Daoy (cell line): ENCODE results near the gene ACYP2. TPM values are rescaled to one million over a fixed set of nuclear protein-coding genes. Genes with fewer than 3 reads are reported as not detected.
"Not testable (repeated sequence)": the region's sequence is repeated elsewhere in the genome, so short reads cannot be mapped to it uniquely, and the experiment has no call there.

Source experiments
- DNase-seq: peaks from one replicate; pipeline ENCODE4 v3.0.0-alpha.2; 2015; ENCODE audit warnings: low read depth
- total RNA-seq: library from RNA; depleted of rRNA; stranded (reverse); fragments of >200 nt; shearing (Covaris generic); gene quantifications from 2 replicates; pipeline ENCODE4 v1.2.3, GENCODE V29; 2014; rRNA removed

ACYP2 gene
- total RNA-seq, 1 experiment from 2014 or later = 5.0 TPM

DNA sequence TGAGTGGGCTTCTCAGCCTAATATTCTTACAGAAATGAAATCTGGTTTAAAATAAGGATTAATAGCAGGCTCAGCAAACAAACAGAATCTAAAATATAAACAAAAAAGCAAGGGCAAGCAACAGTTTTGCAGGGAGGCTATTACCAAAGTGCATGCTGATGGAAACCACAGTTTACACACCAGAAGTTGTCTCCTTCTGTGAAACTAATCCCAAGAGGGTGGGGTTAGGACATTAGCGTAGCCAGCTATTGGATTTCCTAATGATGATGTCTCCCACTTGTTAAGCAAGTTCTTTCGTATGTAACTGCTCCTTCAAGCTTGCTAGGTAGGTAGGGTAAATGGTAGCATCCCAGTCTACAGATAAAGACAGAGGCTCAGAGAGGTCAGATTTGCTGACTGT is 205.6 kb downstream of the ACYP2 start:
- DNase-seq = no peak

DNA sequence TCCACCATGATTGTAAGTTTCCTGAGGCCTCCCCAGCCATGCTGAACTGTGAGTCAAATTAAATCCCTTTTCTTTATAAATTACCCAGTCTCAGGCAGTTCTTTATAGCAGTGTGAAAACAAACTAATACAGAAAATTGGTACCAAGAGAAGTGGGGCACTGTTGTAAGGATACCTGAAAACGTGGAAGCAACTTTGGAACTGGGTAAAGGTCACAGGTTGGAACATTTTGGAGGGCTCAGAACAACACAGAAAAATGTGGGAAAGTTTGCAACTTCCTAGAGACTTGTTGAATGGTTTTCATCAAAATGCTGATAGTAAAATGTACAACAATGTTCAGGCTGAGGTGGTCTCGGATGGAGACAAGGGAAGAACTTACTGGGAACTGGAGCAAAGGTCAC is 209.1 kb downstream of the ACYP2 start:
- not testable (repeated sequence) for DNase-seq

DNA sequence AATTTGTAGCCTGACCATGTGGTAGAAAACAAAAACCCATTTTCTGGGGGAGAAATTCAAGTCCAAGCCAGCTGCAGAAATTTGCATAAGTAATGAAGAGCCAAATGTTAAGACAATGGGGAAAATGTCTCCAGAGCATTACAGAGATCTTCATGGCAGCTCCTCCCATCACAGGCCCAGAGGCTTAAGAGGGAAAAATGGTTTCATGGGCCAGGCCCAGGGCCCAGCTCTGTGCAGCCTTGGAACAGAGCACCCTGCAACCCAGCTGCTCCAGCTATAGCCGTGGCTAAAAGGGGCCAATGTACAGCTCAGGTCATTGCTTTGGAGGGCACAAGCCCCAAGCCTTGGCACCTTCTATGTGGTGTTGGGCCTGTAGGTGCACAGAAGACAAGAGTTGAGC is 209.7 kb downstream of the ACYP2 start:
- no peak for DNase-seq

DNA sequence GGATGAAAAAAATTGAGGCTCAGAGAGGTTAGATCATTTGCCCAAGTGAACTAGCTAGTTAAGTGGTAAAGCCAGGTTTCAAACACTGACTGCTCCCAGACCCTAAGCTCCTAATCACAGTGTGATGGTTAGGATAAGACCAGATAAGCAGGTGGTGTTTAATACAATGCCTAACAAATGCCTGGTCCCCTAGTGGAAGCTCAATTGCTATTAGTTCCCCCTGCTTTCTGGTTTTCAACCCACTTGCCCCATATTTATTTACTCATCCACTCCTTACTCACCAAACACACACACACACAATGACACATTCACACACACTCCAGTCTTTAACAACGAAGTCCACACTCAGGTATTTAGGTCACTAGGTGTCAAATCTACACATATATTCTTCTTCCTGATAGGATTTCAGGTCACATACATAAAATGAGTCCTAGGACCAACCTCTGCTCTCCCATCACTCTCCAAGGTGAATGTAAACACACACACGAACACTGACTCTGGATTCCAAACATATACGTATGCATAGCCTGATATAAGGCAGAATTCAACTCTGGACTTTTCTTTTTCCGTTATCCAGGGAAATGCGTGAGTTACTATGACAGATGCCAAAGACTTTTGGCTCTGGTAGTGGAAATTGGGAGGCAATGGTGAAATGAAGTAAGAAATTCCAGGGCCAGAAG is 214.2 kb downstream of the ACYP2 start:
- DNase-seq = no peak

DNA sequence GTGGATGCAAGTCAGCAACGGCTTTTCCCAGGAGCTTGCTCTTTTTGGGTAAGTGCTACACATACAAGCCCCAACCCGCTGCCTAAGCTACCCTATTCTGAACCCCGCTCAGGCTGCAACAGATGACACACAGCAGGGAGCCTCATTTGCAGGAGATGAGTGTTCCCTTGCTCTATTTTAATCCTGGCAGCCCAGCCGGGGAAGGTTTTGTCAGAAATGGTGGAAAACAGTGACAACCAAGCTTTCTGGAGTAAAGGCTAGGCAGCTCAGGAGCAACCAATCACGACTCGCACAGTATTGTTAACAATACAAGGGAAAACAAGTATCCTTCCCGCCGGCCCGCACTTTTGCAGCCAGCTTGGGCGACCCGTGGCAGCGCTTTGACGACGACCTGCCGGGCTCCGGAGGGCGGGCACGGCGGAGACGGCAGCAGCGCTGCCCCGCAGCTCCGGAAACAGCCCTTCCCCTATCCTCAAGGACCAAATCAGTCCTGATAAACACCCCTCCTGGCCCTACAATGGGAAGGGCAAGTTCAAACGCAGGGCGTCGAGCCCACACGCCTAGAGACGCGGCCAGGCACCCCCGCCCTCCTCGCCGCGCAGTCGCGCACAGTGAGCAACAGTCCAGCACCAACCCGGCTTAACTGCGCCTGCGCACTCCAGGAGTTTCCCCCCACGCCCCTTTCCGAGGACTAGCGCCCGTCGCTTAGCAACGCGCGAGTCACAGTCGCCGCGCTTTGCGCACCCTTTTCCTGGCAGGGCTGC is 214.9 kb downstream of the ACYP2 start:
- DNase-seq = peak; percentile 97

DNA sequence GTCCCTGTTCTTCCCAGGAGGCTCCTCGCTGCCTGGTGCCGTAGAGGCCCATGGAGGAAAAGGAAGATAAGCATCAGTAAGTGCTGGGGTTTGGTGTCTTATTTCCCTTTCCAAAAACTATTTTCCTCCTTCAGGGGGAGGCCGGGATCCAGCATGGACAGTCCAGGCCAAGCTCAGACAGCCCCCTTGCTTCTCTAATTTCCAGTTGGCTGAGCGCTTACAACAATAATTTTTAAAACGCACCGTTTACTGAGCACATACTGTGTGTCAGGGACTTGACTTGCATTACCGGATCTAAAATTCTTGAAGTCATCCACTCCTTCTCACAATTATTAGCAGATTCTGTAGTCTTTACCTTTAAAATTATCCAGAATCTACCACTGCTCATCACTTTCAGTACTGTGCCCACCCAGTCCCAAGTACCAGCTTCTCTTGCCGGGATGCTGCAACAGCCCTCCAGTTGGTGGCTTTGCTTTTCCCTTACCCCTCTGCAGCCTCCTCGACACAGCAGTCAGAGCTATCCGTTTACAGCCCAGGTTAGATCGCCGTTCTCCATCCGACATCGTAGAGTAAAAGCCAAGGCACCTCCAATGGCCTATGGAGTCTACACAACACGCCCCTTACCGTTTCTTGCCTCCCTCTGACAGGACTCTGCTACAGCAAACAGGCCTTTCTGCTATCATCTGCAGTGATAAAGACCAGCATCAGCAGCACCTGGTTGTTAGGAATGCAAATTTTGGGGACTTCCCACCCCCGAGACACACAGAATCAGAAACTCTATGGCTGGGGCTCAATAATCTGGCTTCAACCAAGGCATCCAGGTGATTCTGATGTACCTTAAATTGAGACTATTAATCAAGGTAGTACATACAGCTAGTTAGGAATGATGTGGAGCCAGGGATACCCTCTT is 215.8 kb downstream of the ACYP2 start:
- DNase-seq = no peak

DNA sequence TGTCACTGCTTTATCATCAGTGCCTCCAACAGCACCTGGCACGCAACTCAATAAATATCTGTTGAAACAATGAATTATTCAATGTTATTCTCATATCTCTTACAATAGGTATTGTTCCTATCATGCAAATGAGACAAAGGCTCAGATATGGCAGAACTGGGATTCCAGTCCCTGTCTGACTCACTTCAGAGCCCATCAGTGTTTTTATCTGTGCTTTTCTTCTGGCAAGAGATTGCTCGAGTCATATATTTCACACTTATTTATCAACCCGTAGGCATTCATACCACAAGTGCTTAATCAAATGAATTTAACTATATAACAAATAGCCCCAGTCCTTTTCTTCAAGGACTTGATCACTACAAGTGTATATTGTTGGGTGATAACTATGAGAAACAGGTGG is 217.0 kb downstream of the ACYP2 start:
- no peak for DNase-seq

DNA sequence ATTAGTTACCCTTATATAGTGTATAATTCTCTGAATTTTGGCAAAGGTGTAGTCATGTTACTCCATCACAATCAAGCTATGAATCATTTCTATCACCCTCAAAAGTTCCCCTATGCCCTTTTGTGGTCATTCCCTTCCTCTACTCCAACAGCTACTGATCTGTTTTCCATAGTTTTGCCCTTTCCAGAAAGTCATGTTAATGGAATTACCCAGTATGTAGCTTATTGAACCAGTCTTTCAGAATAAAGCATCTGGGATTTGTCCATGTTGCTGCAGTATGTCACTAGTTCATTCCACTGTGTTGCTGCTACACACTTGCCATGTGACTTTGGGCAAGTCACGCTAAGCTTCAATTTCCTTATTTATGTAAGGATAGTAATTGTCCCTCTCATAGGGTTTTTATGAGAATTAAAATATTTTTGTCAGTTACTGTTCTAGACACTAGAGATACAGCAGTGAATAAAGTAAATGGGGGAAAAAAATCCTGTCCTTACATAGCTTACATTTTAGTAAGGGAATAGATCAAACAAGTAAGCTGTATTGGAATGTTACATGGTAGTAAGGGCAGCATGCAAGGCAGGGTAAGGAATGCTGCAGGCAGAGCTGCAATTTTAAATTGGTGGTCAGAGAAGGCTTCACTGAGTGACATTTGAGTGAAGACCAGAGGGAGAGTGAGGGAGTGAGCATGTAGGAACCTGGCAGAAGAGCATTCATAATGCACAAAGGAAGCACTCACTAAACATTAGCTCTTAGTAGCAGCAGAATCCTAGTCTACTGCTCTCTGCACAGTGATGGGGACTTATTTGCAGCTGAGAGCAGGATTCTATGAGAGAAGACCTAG is 220.9 kb downstream of the ACYP2 start:
- no peak for DNase-seq

DNA sequence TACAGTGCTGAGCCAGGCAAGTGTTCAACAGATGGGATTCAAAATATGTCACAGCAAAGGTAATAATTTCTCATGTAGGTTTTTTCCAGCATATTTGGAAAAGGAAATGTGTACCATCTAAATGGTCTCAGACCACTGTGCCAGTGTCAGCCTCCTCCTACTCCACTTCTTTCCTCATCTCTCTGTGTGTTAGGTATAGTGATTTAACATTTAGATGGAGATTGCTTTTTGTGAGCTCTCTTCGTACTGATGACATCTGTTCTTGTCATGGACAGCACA is 221.5 kb downstream of the ACYP2 start:
- DNase-seq = no peak

DNA sequence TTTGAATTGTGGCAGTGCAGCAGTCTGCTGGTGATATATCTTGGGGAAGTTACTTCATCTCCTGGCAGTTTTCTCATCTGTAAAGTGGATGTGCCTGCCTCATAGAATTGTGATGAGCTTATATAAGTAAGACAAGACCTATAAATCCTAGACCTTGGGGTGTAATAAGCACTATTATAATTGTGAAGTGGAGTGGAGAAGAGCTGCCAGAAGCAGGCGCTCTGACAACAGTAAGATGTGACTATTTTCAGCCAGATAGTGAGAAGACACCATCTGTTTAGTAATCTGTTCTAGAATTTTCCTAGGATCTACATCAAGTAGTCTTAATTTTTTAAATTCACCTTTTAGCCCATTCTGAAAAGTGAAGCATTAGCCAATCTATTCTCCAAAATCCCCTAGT is 226.2 kb downstream of the ACYP2 start:
- DNase-seq = no peak

DNA sequence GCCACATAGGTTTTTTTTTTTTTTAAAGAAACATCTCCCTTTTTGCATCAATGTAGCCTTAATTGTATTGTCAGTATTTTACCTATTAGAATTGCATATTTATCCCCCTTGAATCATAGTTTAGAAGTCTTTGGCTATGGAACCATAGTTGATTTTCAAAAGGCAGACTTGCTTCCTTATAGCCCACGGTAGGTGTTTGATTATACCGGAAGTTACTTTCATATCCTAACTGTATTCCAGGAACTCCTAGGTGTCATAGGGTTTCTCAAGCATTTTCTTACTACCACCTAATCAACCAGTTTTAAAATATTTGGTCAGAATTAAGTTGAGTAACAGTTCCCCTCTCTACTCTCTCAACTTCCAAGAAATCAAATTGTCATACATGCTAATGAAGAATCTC is 227.2 kb downstream of the ACYP2 start:
- DNase-seq = no peak

DNA sequence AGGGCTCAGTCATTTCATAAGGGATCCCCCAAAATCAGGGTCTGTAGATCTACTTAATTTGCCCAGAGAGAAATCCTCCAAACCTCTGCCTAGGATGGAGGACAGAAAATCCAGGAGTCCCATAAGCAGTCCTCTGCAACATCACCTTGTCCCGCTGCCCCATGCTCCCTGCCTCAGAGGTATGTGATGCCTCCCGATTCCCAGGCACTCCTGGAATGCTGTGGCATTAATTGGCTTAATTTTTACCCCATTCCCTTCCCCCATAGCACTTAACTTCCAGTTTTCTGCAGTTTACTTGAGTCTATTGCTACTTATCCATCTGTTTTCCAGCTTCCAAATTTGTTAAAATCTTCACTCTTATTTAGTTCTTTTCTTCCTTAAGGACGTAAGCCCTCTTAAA is 232.2 kb downstream of the ACYP2 start:
- no peak for DNase-seq

DNA sequence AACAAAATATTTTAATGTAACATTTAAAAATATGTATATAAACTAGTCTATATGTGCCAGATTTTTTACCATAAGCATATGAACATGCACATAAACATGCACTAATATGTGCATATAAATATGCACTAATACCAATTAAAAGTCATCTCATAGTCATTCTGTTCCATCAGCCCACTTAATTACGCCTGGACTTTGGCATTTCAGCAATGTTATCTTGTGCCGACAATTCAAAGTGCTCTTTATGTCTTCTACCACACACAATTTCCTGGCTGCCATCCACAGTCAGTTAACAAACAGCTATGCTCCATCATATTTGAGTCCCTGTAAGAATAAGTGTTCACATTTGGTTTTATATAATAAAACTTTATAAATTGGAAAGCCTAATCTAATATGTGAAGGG is 233.2 kb downstream of the ACYP2 start:
- DNase-seq = no peak

DNA sequence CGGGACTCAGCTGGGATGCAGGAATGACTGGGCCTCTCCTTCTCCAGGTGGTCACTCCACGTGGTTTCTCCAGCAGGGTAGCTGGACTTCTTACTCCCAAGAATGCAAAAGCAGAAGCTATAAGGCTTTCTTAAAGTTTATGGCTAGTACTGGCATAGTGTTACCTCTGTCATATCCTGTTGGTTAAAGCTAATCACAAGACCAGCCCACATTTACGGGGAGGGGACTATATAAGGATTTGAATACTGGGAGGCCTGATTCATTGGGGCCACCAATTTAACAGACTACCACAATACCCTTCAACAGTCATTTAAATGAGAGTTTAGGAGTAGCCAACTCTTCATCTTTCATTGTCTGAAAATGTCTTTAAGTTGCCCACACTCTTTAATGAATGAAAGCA is 235.0 kb downstream of the ACYP2 start:
- DNase-seq = no peak

DNA sequence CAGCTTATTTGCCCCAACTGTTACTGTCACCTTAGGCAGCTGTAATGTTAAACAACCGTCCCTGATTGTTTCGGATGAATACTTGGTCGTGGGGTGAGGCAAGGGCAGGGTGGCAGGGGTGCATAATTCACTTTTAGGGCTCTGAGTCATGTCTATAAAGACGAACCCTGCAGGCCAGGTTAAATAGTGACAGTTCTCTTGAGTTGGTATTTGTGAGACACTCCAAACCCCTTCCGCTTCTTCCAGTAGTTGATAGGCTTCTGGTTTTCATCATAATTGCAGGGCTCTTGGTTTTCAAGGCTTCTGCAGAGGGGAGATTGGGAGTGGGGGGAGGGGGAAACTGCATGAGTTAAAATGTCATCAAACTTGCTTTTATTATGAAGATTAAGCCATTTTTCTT is 237.8 kb downstream of the ACYP2 start:
- no peak for DNase-seq

Other genes with a start within 250 kb of the ACYP2 start
- gene PSME4, start 144.6 kb upstream of the ACYP2 start, total RNA-seq = 41.9 and 42.9 TPM in 2 replicates
- gene TSPYL6, start 140.6 kb downstream of the ACYP2 start, total RNA-seq = not detected in 2 replicates